Measurements from ENCODE around the gene SLU7. TPM values are rescaled to one million over a fixed set of nuclear protein-coding genes. Genes with fewer than 3 reads are reported as not detected.

SLU7 gene
- total RNA-seq, 1 donor from 2014 or later = 111 TPM

GRCh38 chr5:160419458-160420330 lies 813 bp upstream of the SLU7 start:
- no peak for DNase-seq (ENCODE audit: low read depth)

- DNase-seq (ENCODE audit: low read depth) = peak; percentile 87
These were observed 19.2 kb downstream of the SLU7 start, which contains the start of gene FAM200C for GRCh38 chr5:160399402-160400353. Gene FAM200C, minus strand, starts transcription at chr5:160400054. Its CDS starts 4,564 bp downstream, at chr5:160395490.

GRCh38 chr5:160398806-160399205 lies 20.1 kb downstream of the SLU7 start:
- peak; percentile 15 for DNase-seq (ENCODE audit: low read depth)

- no peak for DNase-seq (ENCODE audit: low read depth)
These were observed 21.4 kb downstream of the SLU7 start for GRCh38 chr5:160397492-160397891.

GRCh38 chr5:160395111-160395510 lies 23.8 kb downstream of the SLU7 start:
- no peak for DNase-seq (ENCODE audit: low read depth)

GRCh38 chr5:160390787-160391696 lies 27.8 kb downstream of the SLU7 start:
- peak; percentile 44 for DNase-seq (ENCODE audit: low read depth)

GRCh38 chr5:160387445-160387844 lies 31.4 kb downstream of the SLU7 start:
- no peak for DNase-seq (ENCODE audit: low read depth)

- DNase-seq (ENCODE audit: low read depth) = no peak
These were observed 33.4 kb downstream of the SLU7 start for GRCh38 chr5:160385496-160385895.

- DNase-seq (ENCODE audit: low read depth) = no peak
These were observed 34.2 kb downstream of the SLU7 start for GRCh38 chr5:160384681-160385080.

- DNase-seq (ENCODE audit: low read depth) = no peak
These were observed 36.5 kb downstream of the SLU7 start for GRCh38 chr5:160382346-160382745.

GRCh38 chr5:160380041-160380440 lies 38.8 kb downstream of the SLU7 start:
- no peak for DNase-seq (ENCODE audit: low read depth)

GRCh38 chr5:160379511-160379910 lies 39.4 kb downstream of the SLU7 start:
- DNase-seq (ENCODE audit: low read depth) = no peak

- DNase-seq (ENCODE audit: low read depth) = no peak
These were observed 40.6 kb downstream of the SLU7 start for GRCh38 chr5:160378330-160378729.

GRCh38 chr5:160377651-160378050 lies 41.2 kb downstream of the SLU7 start:
- no peak for DNase-seq (ENCODE audit: low read depth)

GRCh38 chr5:160376416-160376815 lies 42.5 kb downstream of the SLU7 start:
- DNase-seq (ENCODE audit: low read depth) = no peak

GRCh38 chr5:160375701-160376100 lies 43.2 kb downstream of the SLU7 start:
- no peak for DNase-seq (ENCODE audit: low read depth)

GRCh38 chr5:160375166-160375565 lies 43.7 kb downstream of the SLU7 start:
- no peak for DNase-seq (ENCODE audit: low read depth)

- DNase-seq (ENCODE audit: low read depth) = no peak
These were observed 47.6 kb downstream of the SLU7 start for GRCh38 chr5:160371294-160371693.

GRCh38 chr5:160370713-160371034 lies 48.2 kb downstream of the SLU7 start:
- DNase-seq (ENCODE audit: low read depth) = no peak

- no peak for DNase-seq (ENCODE audit: low read depth)
These were observed 48.7 kb downstream of the SLU7 start, which contains the start of gene C1QTNF2 for GRCh38 chr5:160369990-160370712. Gene C1QTNF2, minus strand, starts transcription at chr5:160370626. Its CDS starts 15,615 bp downstream, at chr5:160355011.

- DNase-seq (ENCODE audit: low read depth) = no peak
These were observed 51.0 kb downstream of the SLU7 start for GRCh38 chr5:160367885-160368284.

Data from renal cortical epithelial cell (primary cell).